ENCODE results near the gene CORO7. TPM values are rescaled to one million over a fixed set of nuclear protein-coding genes. Genes with fewer than 3 reads are reported as not detected.

The CORO7 gene
- total RNA-seq, 1 experiment from 2014 or later: 14.3 TPM

DNA sequence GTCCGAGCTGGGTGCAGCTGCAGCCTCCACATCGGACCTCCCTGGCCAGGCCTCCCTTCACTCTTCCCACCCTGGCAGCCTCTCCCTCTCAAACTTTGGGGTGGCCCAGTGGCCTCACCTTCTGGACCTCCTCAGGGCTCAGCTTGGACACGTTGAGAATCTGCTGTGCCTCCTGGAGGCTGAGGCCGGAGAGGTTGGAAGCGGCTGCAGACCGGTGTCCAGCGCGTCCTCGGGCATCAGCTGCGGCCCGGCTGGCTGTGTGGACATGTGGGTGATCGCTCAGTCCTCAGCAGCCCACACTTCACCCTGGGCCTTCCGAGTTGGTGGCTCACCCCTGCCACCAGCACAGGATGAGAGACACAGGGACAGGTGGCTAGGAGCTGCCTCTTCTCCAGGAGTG is 75.1 kb downstream of the CORO7 start:
- Histone ChIP-seq H3K9me3 (ENCODE audit: low read length) (no peaks in the 10 kb centered on the region), H3K4me2 (ENCODE audit: low read length) (no peak overlapping the region), H3K4me1 (ENCODE audit: insufficient read depth, low read length) (no peaks in the 10 kb centered on the region), H4K20me1 (ENCODE audit: low read length) (peaks cover 3% of the 10 kb centered on the region; the same call in 1 of the 2 replicates), H3K9me2 (replicated peaks; ENCODE audit: low read length) (no peaks in the 10 kb centered on the region), H3F3A (ENCODE audit: low read length, unreplicated experiment) (no peaks in the 10 kb centered on the region), H3K79me2 (ENCODE audit: low read length) (peaks cover 25% of the 10 kb centered on the region), H3K9ac (ENCODE audit: low read length) (no peak overlapping the region), H3K27me3 (ENCODE audit: low read length) (no peaks in the 10 kb centered on the region), H3K36me3 (ENCODE audit: low read depth, low read length) (no peaks in the 10 kb centered on the region), H3K27ac (ENCODE audit: low read length) (no peak overlapping the region), H3K4me3 (ENCODE audit: low read length) (no peak overlapping the region), H2AFZ (ENCODE audit: low read length) (no peak overlapping the region)
- ChIA-PET CTCF (interaction anchor here (0.5 kb wide), 1 partner anchor 9 kb away, joined by 3 read pairs; no protein-coding TSS in a partner anchor), POLR2A (ENCODE audit: unreplicated experiment) (no interaction called here)
- ATAC-seq (no peak), DNase-seq (no peak)
- TF ChIP-seq EZH2phosphoT487 (IDR thresholded peaks at IDR 0.05; ENCODE audit: borderline replicate concordance, low read length) (no peak), EZH2 (IDR thresholded peaks at IDR 0.05; ENCODE audit: low read length, unreplicated experiment) (no peak)
- TF ChIP-seq, protein P1, sequence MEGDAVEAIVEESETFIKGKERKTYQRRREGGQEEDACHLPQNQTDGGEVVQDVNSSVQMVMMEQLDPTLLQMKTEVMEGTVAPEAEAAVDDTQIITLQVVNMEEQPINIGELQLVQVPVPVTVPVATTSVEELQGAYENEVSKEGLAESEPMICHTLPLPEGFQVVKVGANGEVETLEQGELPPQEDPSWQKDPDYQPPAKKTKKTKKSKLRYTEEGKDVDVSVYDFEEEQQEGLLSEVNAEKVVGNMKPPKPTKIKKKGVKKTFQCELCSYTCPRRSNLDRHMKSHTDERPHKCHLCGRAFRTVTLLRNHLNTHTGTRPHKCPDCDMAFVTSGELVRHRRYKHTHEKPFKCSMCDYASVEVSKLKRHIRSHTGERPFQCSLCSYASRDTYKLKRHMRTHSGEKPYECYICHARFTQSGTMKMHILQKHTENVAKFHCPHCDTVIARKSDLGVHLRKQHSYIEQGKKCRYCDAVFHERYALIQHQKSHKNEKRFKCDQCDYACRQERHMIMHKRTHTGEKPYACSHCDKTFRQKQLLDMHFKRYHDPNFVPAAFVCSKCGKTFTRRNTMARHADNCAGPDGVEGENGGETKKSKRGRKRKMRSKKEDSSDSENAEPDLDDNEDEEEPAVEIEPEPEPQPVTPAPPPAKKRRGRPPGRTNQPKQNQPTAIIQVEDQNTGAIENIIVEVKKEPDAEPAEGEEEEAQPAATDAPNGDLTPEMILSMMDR (conservative IDR thresholded peaks at IDR 0.05; ENCODE audit: low read depth, low read length): no peak
- intact Hi-C loops (cut with micrococcal nuclease): no loop called here
- BruUV-seq (replicated peaks): no TSS peak

DNA sequence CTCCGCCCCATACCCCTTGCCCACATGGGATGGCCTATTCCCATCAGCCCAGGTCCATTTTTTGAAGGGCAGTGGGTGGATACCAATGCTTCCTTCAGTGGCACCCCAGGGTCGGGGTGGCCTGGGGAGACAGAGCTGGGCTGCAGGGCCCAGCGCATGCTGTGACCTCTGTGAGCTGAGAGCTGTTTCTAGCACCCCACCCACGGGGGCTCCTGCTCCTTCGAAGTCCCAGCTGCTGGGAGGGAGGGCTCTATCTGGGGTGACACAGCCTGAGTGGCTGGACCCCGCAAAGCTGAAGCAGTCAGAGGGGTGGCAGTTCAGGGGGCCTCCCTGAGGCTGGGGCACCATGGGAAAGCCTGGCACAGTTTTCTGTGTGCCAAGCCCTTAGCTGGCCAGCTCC is 76.0 kb downstream of the CORO7 start:
- BruUV-seq (replicated peaks): no TSS peak
- no peak for ATAC-seq
- Histone ChIP-seq H3K9me3 (ENCODE audit: low read length) (no peaks in the 10 kb centered on the region), H3K4me3 (ENCODE audit: low read length) (no peak overlapping the region), H3K27me3 (ENCODE audit: low read length) (no peaks in the 10 kb centered on the region), H3F3A (ENCODE audit: low read length, unreplicated experiment) (no peaks in the 10 kb centered on the region), H3K27ac (ENCODE audit: low read length) (no peak overlapping the region), H3K36me3 (ENCODE audit: low read depth, low read length) (no peaks in the 10 kb centered on the region), H3K79me2 (ENCODE audit: low read length) (peaks cover 17% of the 10 kb centered on the region), H4K20me1 (ENCODE audit: low read length) (no peaks in the 10 kb centered on the region; the same call in 1 of the 2 replicates), H3K9me2 (replicated peaks; ENCODE audit: low read length) (no peaks in the 10 kb centered on the region), H3K4me1 (ENCODE audit: insufficient read depth, low read length) (no peaks in the 10 kb centered on the region), H3K4me2 (ENCODE audit: low read length) (no peak overlapping the region), H3K9ac (ENCODE audit: low read length) (no peak overlapping the region), H2AFZ (ENCODE audit: low read length) (no peak overlapping the region)
- ChIA-PET CTCF (no interaction called here), POLR2A (ENCODE audit: unreplicated experiment) (no interaction called here)
- TF ChIP-seq EZH2 (IDR thresholded peaks at IDR 0.05; ENCODE audit: low read length, unreplicated experiment) (no peak), EZH2phosphoT487 (IDR thresholded peaks at IDR 0.05; ENCODE audit: borderline replicate concordance, low read length) (no peak)
- TF ChIP-seq, protein P1 (conservative IDR thresholded peaks at IDR 0.05; ENCODE audit: low read depth, low read length): no peak
- DNase-seq: no peak
- intact Hi-C loops (cut with micrococcal nuclease): no loop called here

DNA sequence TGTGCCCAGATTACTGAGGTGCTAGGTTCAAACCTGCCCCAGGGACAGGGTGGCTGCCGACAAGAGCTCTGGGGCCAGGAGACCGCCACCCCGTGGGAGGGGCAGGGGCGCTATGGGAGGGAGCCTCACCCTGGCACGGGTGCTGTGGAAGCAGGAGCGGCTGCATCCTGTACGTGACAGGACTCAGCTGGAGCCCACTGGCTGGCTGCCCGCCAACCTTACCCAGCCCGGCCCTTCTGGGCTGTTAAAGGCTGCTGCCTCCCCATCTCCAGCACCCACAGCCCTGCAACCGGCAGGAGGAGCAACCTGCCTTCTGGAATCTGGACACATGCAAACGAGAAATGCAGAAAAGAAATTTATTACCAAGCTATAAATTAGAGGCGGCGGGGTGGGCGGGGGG is 76.5 kb downstream of the CORO7 start:
- no peak for TF ChIP-seq EZH2phosphoT487 (IDR thresholded peaks at IDR 0.05; ENCODE audit: borderline replicate concordance, low read length)
- no peak for TF ChIP-seq EZH2 (IDR thresholded peaks at IDR 0.05; ENCODE audit: low read length, unreplicated experiment)
- TF ChIP-seq, protein P1 (conservative IDR thresholded peaks at IDR 0.05; ENCODE audit: low read depth, low read length): no peak
- no peaks in the 10 kb centered on the region for H4K20me1 ChIP-seq (ENCODE audit: low read length)

More for the DNA sequence above, 76.5 kb downstream of the CORO7 start:
- ChIA-PET POLR2A (ENCODE audit: unreplicated experiment) (no interaction called here), CTCF (no interaction called here)
- intact Hi-C loops (cut with micrococcal nuclease): no loop called here
- Histone ChIP-seq H3K4me1 (ENCODE audit: insufficient read depth, low read length) (no peaks in the 10 kb centered on the region), H3K79me2 (ENCODE audit: low read length) (peaks cover 17% of the 10 kb centered on the region), H3K9me2 (replicated peaks; ENCODE audit: low read length) (no peaks in the 10 kb centered on the region), H3K4me3 (ENCODE audit: low read length) (no peak overlapping the region), H3K9ac (ENCODE audit: low read length) (no peak overlapping the region), H3K9me3 (ENCODE audit: low read length) (no peaks in the 10 kb centered on the region), H3K27ac (ENCODE audit: low read length) (no peak overlapping the region), H3K4me2 (ENCODE audit: low read length) (no peak overlapping the region), H2AFZ (ENCODE audit: low read length) (no peak overlapping the region), H3K36me3 (ENCODE audit: low read depth, low read length) (no peaks in the 10 kb centered on the region), H3K27me3 (ENCODE audit: low read length) (no peaks in the 10 kb centered on the region), H3F3A (ENCODE audit: low read length, unreplicated experiment) (no peaks in the 10 kb centered on the region)
- ATAC-seq (no peak), DNase-seq (no peak)
- BruUV-seq (replicated peaks): no TSS peak
